K562 (cell line): Measurements from ENCODE around the gene APBA2. TPM values are rescaled to one million over a fixed set of nuclear protein-coding genes. Genes with fewer than 3 reads are reported as not detected.

ENCODE experiments used
- ATAC-seq: fragments of 200-7000 bp; cut with Tn5 transposase; 3 replicates; pipeline ENCODE4 v1.9.1; 2020; ENCODE audit warnings: moderate library complexity
- BruUV-seq: library from RNA; stranded (reverse); fragments of 400-500 nt; replicated peaks from 2 replicates; lab custom pipeline; 2021; lab: Mats Ljungman, UMichigan
- CTCF ChIA-PET: fragments of 300-600 bp; formaldehyde crosslinking; extraction: SDS; loops from one replicate; lab custom pipeline; 2021; ENCODE audit warnings: low intra/inter-chr PET ratio; lab: Yijun Ruan, JAX
- POLR2A ChIA-PET: fragments of 300-600, 350-650 bp; sonication (Branson Sonifier 250); formaldehyde crosslinking; extraction: SDS; loops from one replicate; lab custom pipeline; 2021; ENCODE audit warnings: antibody characterized with exemption, inconsistent platforms; lab: Yijun Ruan, JAX
- DNase-seq, 4 experiments: peaks; one replicate each; pipeline versions ENCODE4 v3.0.0 to v3.0.0-alpha.2; 2011 to 2018; ENCODE audit warnings: low spot score in 3 of 4, mixed read lengths in 3 of 4; ENCODE audit errors: extremely low read depth in 1 of 4
- FAIRE-seq: peaks from 2 replicates; lab custom pipeline; 2011; peaks lifted over from hg19 to GRCh38; lab: Jason Lieb, UNC
- H2AFZ ChIP-seq: 2 replicates; pipeline ENCODE4 v1.6.0; 2011; ENCODE audit warnings: low read depth, low read length, control low read depth, inconsistent platforms
- H3K27ac ChIP-seq: fragments of 200-600 bp; 3 replicates; pipeline ENCODE4 v1.8.0; 2011; ENCODE audit warnings: low read depth, mild to moderate bottlenecking, control low read depth, inconsistent platforms, low read length, moderate library complexity, mixed read lengths; ENCODE audit errors: extremely low read depth
- H3K27me3 ChIP-seq, 2 experiments: fragments of 300-600 bp in 1 of 2; 2 replicates in 1 of 2; 3 replicates in 1 of 2; pipeline versions ENCODE4 v1.6.0 to v1.8.0; 2011; ENCODE audit warnings: inconsistent platforms in 2 of 2, low read length in 2 of 2, mild to moderate bottlenecking in 1 of 2, mixed read lengths in 1 of 2, moderate library complexity in 1 of 2; ENCODE audit not compliant: control insufficient read depth in 2 of 2, insufficient read depth in 2 of 2
- H3K36me3 ChIP-seq: fragments of 300-600 bp; 3 replicates; pipeline ENCODE4 v1.8.0; 2011; ENCODE audit warnings: mild to moderate bottlenecking, low read length, inconsistent platforms; ENCODE audit not compliant: control insufficient read depth, insufficient read depth
- H3K4me1 ChIP-seq, 2 experiments: fragments of 200-600 bp in 1 of 2; replicated peaks in 1 of 2; 2 replicates in 1 of 2; 3 replicates in 1 of 2; pipeline versions ENCODE4 v1.5.1 to v1.8.0; 2011; ENCODE audit warnings: inconsistent platforms in 2 of 2, low read length in 2 of 2, mild to moderate bottlenecking in 1 of 2, mixed read lengths in 1 of 2, moderate library complexity in 1 of 2; ENCODE audit not compliant: control insufficient read depth in 2 of 2, insufficient read depth in 2 of 2
- H3K4me2 ChIP-seq: 2 replicates; pipeline ENCODE4 v1.6.1; 2011; ENCODE audit warnings: low read length, control low read depth, inconsistent platforms, mixed read lengths; ENCODE audit not compliant: insufficient read depth
- H3K4me3 ChIP-seq: fragments of 200-600 bp; sonication (generic), shearing (Covaris generic); 2 replicates; pipeline ENCODE4 v1.5.1; 2016; ENCODE audit warnings: control low read depth, inconsistent platforms
- H3K79me2 ChIP-seq: fragments of 200-600 bp; 3 replicates; pipeline ENCODE4 v1.8.0; 2011; ENCODE audit warnings: low read length, inconsistent platforms; ENCODE audit not compliant: control insufficient read depth, insufficient read depth
- H3K9ac ChIP-seq, 2 experiments: 2 replicates each; pipeline versions ENCODE4 v1.6.0 to v1.6.1; 2011; ENCODE audit warnings: low read depth in 2 of 2, low read length in 2 of 2, control low read depth in 1 of 2, inconsistent platforms in 1 of 2, mild to moderate bottlenecking in 1 of 2, mixed read lengths in 1 of 2; ENCODE audit not compliant: insufficient read depth in 1 of 2
- H3K9me1 ChIP-seq: one replicate; pipeline ENCODE4 v1.6.0; 2011; ENCODE audit warnings: inconsistent platforms, mild to moderate bottlenecking, low read length, moderate library complexity; ENCODE audit not compliant: control insufficient read depth, insufficient read depth
- H3K9me3 ChIP-seq: replicated peaks from 2 replicates; pipeline ENCODE4 v1.5.1; 2011; ENCODE audit warnings: low read depth, low read length, inconsistent platforms; ENCODE audit not compliant: control insufficient read depth, insufficient read depth
- H4K20me1 ChIP-seq: replicated peaks from 2 replicates; pipeline ENCODE4 v1.6.1; 2011; ENCODE audit warnings: low read length, inconsistent platforms, mixed read lengths; ENCODE audit not compliant: control insufficient read depth, insufficient read depth
- CBX3 ChIP-seq, 2 experiments: IDR thresholded peaks; 1 replicate in 1 of 2; 2 replicates in 1 of 2; pipeline ENCODE4 v1.6.1; 2012; ENCODE audit warnings: inconsistent platforms in 2 of 2, low read length in 2 of 2, borderline replicate concordance in 1 of 2, control low read depth in 1 of 2
- FOSL1 ChIP-seq: fragments of 200-800 bp; sonication (Bioruptor generic); conservative IDR thresholded peaks from 2 replicates; pipeline ENCODE4 v1.6.1; 2016; ENCODE audit warnings: missing genetic modification characterization, missing compliant biosample characterization
- HNRNPK ChIP-seq: fragments of 200-400 bp; formaldehyde crosslinking; IDR thresholded peaks from one replicate; pipeline ENCODE4 v1.6.1; 2018; ENCODE audit warnings: mild to moderate bottlenecking, low read depth, low read length; ENCODE audit not compliant: poor library complexity, severe bottlenecking
- RBM22 ChIP-seq: fragments of 200-400 bp; formaldehyde crosslinking; IDR thresholded peaks from 2 replicates; pipeline ENCODE4 v1.6.1; 2018; ENCODE audit warnings: low read length, low read depth; ENCODE audit not compliant: poor library complexity, severe bottlenecking
- ZC3H11A ChIP-seq: IDR thresholded peaks from 2 replicates; pipeline ENCODE4 v1.6.1; 2012; ENCODE audit warnings: low read depth, low read length, improper control_type of control experiment
- ZNF274 ChIP-seq: IDR thresholded peaks from 2 replicates; pipeline ENCODE4 v1.6.1; 2011; ENCODE audit warnings: low read depth, mild to moderate bottlenecking, low read length, moderate library complexity, borderline replicate concordance
- WGBS: fragments of 100-300 bp; shearing (Covaris generic); methylation state at CpG from one replicate; pipeline ENCODE4 v1.1.6; 2016; ENCODE audit warnings: low coverage, mixed read lengths; ENCODE audit not compliant: insufficient coverage; ENCODE audit errors: missing lambda C conversion rate; 5-methylcytosine and 5-hydroxymethylcytosine counted together
- in situ Hi-C: fragments of 300-500 bp; cut with MboI; formaldehyde crosslinking; loops from 4 replicates; pipeline ENCODE4 v1.15.0; 2018; ENCODE audit warnings: inconsistent platforms, mixed read lengths
- intact Hi-C: fragments of 100-400 bp; cut with micrococcal nuclease; formaldehyde crosslinking; loops from 2 replicates; pipeline ENCODE4 v1.14.2; 2022
- polyA plus RNA-seq, 8 experiments: library from polyadenylated mRNA; depleted of rRNA in 4 of 8; stranded (reverse) in 5 of 8; unstranded in 3 of 8; fragments of >200 nt; fragmentation: Nextera tagmentation in 2 of 8; fragmentation: Illumina TruSeq in 1 of 8; extraction: Ambion mirVana in 2 of 8; extraction: Trizol in 1 of 8; gene quantifications; 2 replicates each; pipeline versions ENCODE4 v1.2.1 to v1.2.3, GENCODE V29; 2011 to 2014; ENCODE audit warnings: inconsistent platforms in 1 of 8, missing spikeins in 1 of 8
- total RNA-seq, 7 experiments: library from RNA; depleted of rRNA in 6 of 7; stranded (reverse); fragments of >200 nt in 6 of 7; fragmentation: Illumina TruSeq in 2 of 7; extraction: Trizol in 2 of 7; gene quantifications; 2 replicates each; pipeline versions ENCODE4 v1.2.1 to v1.2.3, GENCODE V29; 2011 to 2021; ENCODE audit warnings: low replicate concordance in 1 of 7

APBA2 gene
- total and polyA plus RNA-seq, 9 of the 15 experiments (the other 6 are each of a cell fraction or from before 2014, with no cell fraction given): 0.24 to 40.9 (median 25.2) TPM

DNA sequence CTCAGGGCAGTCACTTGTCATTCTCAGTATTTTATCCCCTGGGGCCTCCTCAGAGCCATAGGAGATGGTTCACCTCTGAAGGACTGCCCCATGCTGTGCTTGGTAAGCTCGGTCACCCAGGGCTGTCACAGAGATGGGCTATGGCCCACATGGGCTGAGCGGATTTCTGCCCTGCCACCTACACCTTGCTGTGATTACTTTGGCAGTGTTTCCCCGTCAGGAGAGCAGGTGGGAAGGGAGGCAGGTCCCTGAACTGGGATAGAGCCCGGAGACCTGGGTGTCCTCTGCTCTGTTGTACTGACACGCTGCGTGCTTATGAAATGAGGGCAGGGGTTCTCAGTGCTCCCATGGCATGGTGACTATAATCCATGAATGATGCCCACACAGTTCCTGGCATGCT lies 48.9 kb downstream of the APBA2 start:
- H3K79me2 ChIP-seq: peaks cover 29% of the 10 kb centered on the region
- H3K9me1 ChIP-seq: no peaks in the 10 kb centered on the region
- H3K27me3 ChIP-seq: no peaks in the 10 kb centered on the region
- ChIA-PET POLR2A (interaction anchor here (1.0 kb wide), 1 partner anchor 23 kb away, joined by 3 read pairs; no protein-coding TSS in a partner anchor), CTCF (interaction anchor here (0.7 kb wide), 1 partner anchor 41 kb away, joined by 4 read pairs; no protein-coding TSS in a partner anchor)
- H3K27ac ChIP-seq: no peak overlapping the region
- no peaks in the 10 kb centered on the region for H3K36me3 ChIP-seq
- H3K4me1 ChIP-seq: peaks cover 9 to 29% of the 10 kb centered on the region in 2 experiments
- H2AFZ ChIP-seq: no peak overlapping the region
- 0 out of 2 replicates have a peak, but pooled peaks cover 5% of the 10 kb centered on the region for H3K9me3 ChIP-seq
- in situ Hi-C loops (no loop called here), intact Hi-C loops (no loop called here)
- H3K4me2 ChIP-seq: no peak overlapping the region
- no peaks in the 10 kb centered on the region for H4K20me1 ChIP-seq
- 83% methylated on average over 6 of the region's 6 CpGs for WGBS
- H3K9ac ChIP-seq: peak overlapping the region in 1 of 2 experiments; percentile 86; a peak in 2 of 4 replicates
- FAIRE-seq: peak; percentile 15
- ATAC-seq: peak; percentile 11; the same call in 2 of the 3 replicates
- H3K4me3 ChIP-seq: no peak overlapping the region
- TF ChIP-seq FOSL1 (tag): no peak
- TF ChIP-seq ZC3H11A: no peak
- TF ChIP-seq RBM22: no peak
- no peak for TF ChIP-seq ZNF274
- TF ChIP-seq CBX3 (IDR thresholded peaks at IDR 0.05; ENCODE audit: borderline replicate concordance in 1 of 2, low read length in 2 of 2): no peak
- no peak for TF ChIP-seq HNRNPK
- no TSS peak for BruUV-seq
- no peak for DNase-seq
